ENCODE results near the gene XPO5. TPM values are rescaled to one million over a fixed set of nuclear protein-coding genes. Genes with fewer than 3 reads are reported as not detected.
"Not testable (repeated sequence)": the region's sequence is repeated elsewhere in the genome, so short reads cannot be mapped to it uniquely, and the experiment has no call there.

The XPO5 gene
- total RNA-seq, 6 experiments from 2014 or later = 30.5 to 41.1 (median 35.6) TPM

- Mint-ChIP-seq H3K27me3 (ENCODE audit: insufficient read depth) (no peaks in the 10 kb centered on the region), H3K36me3 (ENCODE audit: low read depth) (peaks cover 24% of the 10 kb centered on the region), H3K27ac (no peak overlapping the region), H3K9me3 (peaks cover 6% of the 10 kb centered on the region), H3K4me3 (no peak overlapping the region), H3K4me1 (ENCODE audit: low read depth) (peaks cover 7% of the 10 kb centered on the region)
- DNase-seq = no peak
- no peak for TF ChIP-seq CTCF (IDR thresholded peaks at IDR 0.05)
Measured at GRCh38 chr6:43572015-43572414, 3.8 kb downstream of the XPO5 start.

- Mint-ChIP-seq H3K4me1 (ENCODE audit: low read depth) (peaks cover 6% of the 10 kb centered on the region; the same call in 1 of the 2 replicates), H3K36me3 (ENCODE audit: low read depth) (peaks cover 21% of the 10 kb centered on the region; the same call in 1 of the 2 replicates), H3K27me3 (ENCODE audit: insufficient read depth) (no peaks in the 10 kb centered on the region), H3K27ac (no peak overlapping the region), H3K4me3 (no peak overlapping the region), H3K9me3 (no peaks in the 10 kb centered on the region)
- DNase-seq = no peak
- no peak for TF ChIP-seq CTCF (IDR thresholded peaks at IDR 0.05)
Measured at GRCh38 chr6:43570876-43571441, 4.9 kb downstream of the XPO5 start.

- Mint-ChIP-seq H3K4me3 (no peak overlapping the region), H3K4me1 (ENCODE audit: low read depth) (no peaks in the 10 kb centered on the region), H3K36me3 (ENCODE audit: low read depth) (peaks cover 30% of the 10 kb centered on the region), H3K27me3 (ENCODE audit: insufficient read depth) (no peaks in the 10 kb centered on the region), H3K27ac (no peak overlapping the region), H3K9me3 (no peaks in the 10 kb centered on the region)
- no peak for TF ChIP-seq CTCF (IDR thresholded peaks at IDR 0.05)
- no peak for DNase-seq
Measured at GRCh38 chr6:43559328-43559727, 16.5 kb downstream of the XPO5 start.

- H3K9me3 Mint-ChIP-seq; H3K4me3 Mint-ChIP-seq; DNase-seq; H3K4me1 Mint-ChIP-seq (ENCODE audit: low read depth); H3K27ac Mint-ChIP-seq; H3K27me3 Mint-ChIP-seq (ENCODE audit: insufficient read depth): not testable (repeated sequence)
- peaks cover 39% of the 10 kb centered on the region for H3K36me3 Mint-ChIP-seq (ENCODE audit: low read depth)
Measured at GRCh38 chr6:43557620-43558019, 18.2 kb downstream of the XPO5 start.

GRCh38 chr6:43547222-43547621 lies 28.6 kb downstream of the XPO5 start:
- Mint-ChIP-seq H3K27ac (no peak overlapping the region), H3K4me1 (ENCODE audit: low read depth) (no peaks in the 10 kb centered on the region), H3K27me3 (ENCODE audit: insufficient read depth) (no peaks in the 10 kb centered on the region; the same call in none of the 2 replicates), H3K9me3 (no peaks in the 10 kb centered on the region), H3K36me3 (ENCODE audit: low read depth) (peaks cover 38% of the 10 kb centered on the region), H3K4me3 (no peak overlapping the region)
- no peak for DNase-seq
- TF ChIP-seq CTCF (IDR thresholded peaks at IDR 0.05) = no peak

- Mint-ChIP-seq H3K27me3 (ENCODE audit: insufficient read depth) (no peaks in the 10 kb centered on the region; the same call in none of the 2 replicates), H3K4me1 (ENCODE audit: low read depth) (no peaks in the 10 kb centered on the region), H3K27ac (no peak overlapping the region), H3K36me3 (ENCODE audit: low read depth) (peaks cover 35% of the 10 kb centered on the region), H3K9me3 (no peaks in the 10 kb centered on the region), H3K4me3 (no peak overlapping the region)
- DNase-seq = no peak
- no peak for TF ChIP-seq CTCF (IDR thresholded peaks at IDR 0.05)
Measured at GRCh38 chr6:43544461-43544860, 31.4 kb downstream of the XPO5 start.
